GM23338 (cell line): ENCODE measurements around the gene TARP.

Experiments
- ATAC-seq: fragments of 200-7000 bp; cut with Tn5 transposase; 3 replicates; pipeline ENCODE4 v1.9.1; 2020
- DNase-seq: peaks from one replicate; pipeline ENCODE4 v3.0.0-alpha.2; 2015; ENCODE audit warnings: low spot score
- H2AFZ ChIP-seq: fragments of 200-600 bp; sonication (generic); 2 replicates; pipeline ENCODE4 v1.8.0; 2016; ENCODE audit warnings: antibody characterized with exemption, mild to moderate bottlenecking, moderate library complexity
- H3F3A ChIP-seq: fragments of 200-600 bp; sonication (generic); replicated peaks from 2 replicates; pipeline ENCODE4 v1.8.0; 2017; ENCODE audit warnings: antibody characterized with exemption, mixed run types, low read depth
- H3K27ac ChIP-seq: fragments of 200-600 bp; sonication (generic); 2 replicates; pipeline ENCODE4 v1.6.1; 2016; ENCODE audit warnings: low read depth
- H3K27me3 ChIP-seq: fragments of 200-600 bp; sonication (generic); 2 replicates; pipeline ENCODE4 v1.8.0; 2016; ENCODE audit warnings: mild to moderate bottlenecking, mixed run types, moderate library complexity; ENCODE audit not compliant: insufficient read depth
- H3K36me3 ChIP-seq: fragments of 200-600 bp; sonication (generic); 2 replicates; pipeline ENCODE4 v1.8.0; 2016; ENCODE audit warnings: mild to moderate bottlenecking; ENCODE audit not compliant: insufficient read depth
- H3K4me1 ChIP-seq: fragments of 200-600 bp; sonication (generic); 2 replicates; pipeline ENCODE4 v1.8.0; 2016; ENCODE audit warnings: mild to moderate bottlenecking, moderate library complexity; ENCODE audit not compliant: insufficient read depth
- H3K4me2 ChIP-seq: fragments of 200-600 bp; sonication (generic); 2 replicates; pipeline ENCODE4 v1.7.1; 2017; ENCODE audit warnings: mixed run types
- H3K4me3 ChIP-seq: fragments of 200-600 bp; sonication (generic); 2 replicates; pipeline ENCODE4 v1.6.1; 2016; ENCODE audit warnings: mixed run types
- H3K79me2 ChIP-seq: fragments of 200-600 bp; sonication (generic); replicated peaks from 2 replicates; pipeline ENCODE4 v1.8.0; 2017; ENCODE audit warnings: mild to moderate bottlenecking; ENCODE audit not compliant: insufficient read depth
- H3K9me2 ChIP-seq: fragments of 200-600 bp; sonication (generic); 2 replicates; pipeline ENCODE4 v1.8.0; 2017; ENCODE audit not compliant: insufficient read depth
- H4K20me1 ChIP-seq: fragments of 200-600 bp; sonication (generic); replicated peaks from 2 replicates; pipeline ENCODE4 v1.8.0; 2017; ENCODE audit warnings: mild to moderate bottlenecking; ENCODE audit not compliant: insufficient read depth
- H3K27ac Mint-ChIP-seq: 2 replicates; pipeline ENCODE4 v1.8.0; 2020; ENCODE audit warnings: inconsistent platforms, mild to moderate bottlenecking, moderate library complexity, mixed read lengths
- H3K27me3 Mint-ChIP-seq: 3 replicates; pipeline ENCODE4 v1.8.0; 2022; ENCODE audit warnings: low read depth, mild to moderate bottlenecking, moderate library complexity, mixed read lengths, inconsistent platforms; ENCODE audit not compliant: insufficient read depth, poor library complexity
- H3K36me3 Mint-ChIP-seq: 3 replicates; pipeline ENCODE4 v1.8.0; 2021; ENCODE audit warnings: low read depth, mild to moderate bottlenecking, inconsistent platforms, moderate library complexity, mixed read lengths
- H3K4me1 Mint-ChIP-seq: 3 replicates; pipeline ENCODE4 v1.8.0; 2020; ENCODE audit warnings: mild to moderate bottlenecking, inconsistent platforms, mixed read lengths
- H3K4me3 Mint-ChIP-seq: 3 replicates; pipeline ENCODE4 v1.8.0; 2021; ENCODE audit warnings: moderate library complexity, mild to moderate bottlenecking, inconsistent platforms, mixed read lengths
- H3K9me3 Mint-ChIP-seq: 3 replicates; pipeline ENCODE4 v1.8.0; 2020; ENCODE audit warnings: moderate library complexity, mild to moderate bottlenecking, inconsistent platforms, mixed read lengths
- CREB1 ChIP-seq: fragments of 250-450 bp; sonication (Bioruptor Pico); IDR thresholded peaks from 2 replicates; pipeline ENCODE4 v1.5.0; 2020; ENCODE audit warnings: low read depth, mild to moderate bottlenecking, moderate library complexity
- CTCF ChIP-seq, 2 experiments: fragments of 200-600 bp in 1 of 2; sonication (generic) in 1 of 2; conservative IDR thresholded peaks; 2 replicates each; pipeline versions ENCODE4 v1.5.1 to v1.6.1; 2016 to 2017; ENCODE audit warnings: antibody characterized with exemption in 2 of 2, low read depth in 2 of 2, mild to moderate bottlenecking in 2 of 2, moderate library complexity in 1 of 2
- ETS1 ChIP-seq: IDR thresholded peaks from 2 replicates; pipeline ENCODE4 v1.6.1; 2016; ENCODE audit warnings: antibody characterized with exemption
- EZH2 ChIP-seq: fragments of 200-600 bp; sonication (generic); IDR thresholded peaks from one replicate; pipeline ENCODE4 v1.8.0; 2017; ENCODE audit warnings: antibody characterized with exemption, mild to moderate bottlenecking, low read depth; ENCODE audit not compliant: unreplicated experiment
- EZH2phosphoT487 ChIP-seq: fragments of 200-600 bp; sonication (generic); IDR thresholded peaks from one replicate; pipeline ENCODE4 v1.8.1; 2018; ENCODE audit warnings: antibody characterized with exemption; ENCODE audit not compliant: unreplicated experiment
- JUNB ChIP-seq: IDR thresholded peaks from one replicate; pipeline ENCODE4 v1.6.1; 2016; ENCODE audit warnings: antibody characterized with exemption; ENCODE audit not compliant: unreplicated experiment
- NANOG ChIP-seq: IDR thresholded peaks from 2 replicates; pipeline ENCODE4 v1.6.1; 2016; ENCODE audit warnings: antibody characterized with exemption, borderline replicate concordance
- POLR2AphosphoS5 ChIP-seq: IDR thresholded peaks from 2 replicates; pipeline ENCODE4 v1.6.1; 2016; ENCODE audit warnings: antibody characterized with exemption, low read depth
- REST ChIP-seq: IDR thresholded peaks from one replicate; pipeline ENCODE4 v1.6.1; 2018; ENCODE audit warnings: antibody characterized with exemption; ENCODE audit not compliant: unreplicated experiment
- STAT1 ChIP-seq: IDR thresholded peaks from one replicate; pipeline ENCODE4 v1.6.1; 2016; ENCODE audit warnings: antibody characterized with exemption; ENCODE audit not compliant: unreplicated experiment
- ZNF114 ChIP-seq: fragments of 250-450 bp; sonication (Bioruptor Pico); IDR thresholded peaks from 2 replicates; pipeline ENCODE4 v1.5.0; 2020; ENCODE audit warnings: mild to moderate bottlenecking, moderate library complexity
- ZNF331 ChIP-seq: fragments of 250-450 bp; sonication (Bioruptor Pico); IDR thresholded peaks from 2 replicates; pipeline ENCODE4 v1.5.0; 2020; ENCODE audit warnings: low read depth, mild to moderate bottlenecking, moderate library complexity
- ZNF462 ChIP-seq: fragments of 250-450 bp; sonication (Bioruptor Pico); IDR thresholded peaks from 2 replicates; pipeline ENCODE4 v1.5.0; 2020; ENCODE audit warnings: mild to moderate bottlenecking, moderate library complexity

Gene TARP

GRCh38 chr7:38282081-38282480, 8.6 kb upstream of the TARP start (continued):
- no peak for TF ChIP-seq ZNF331 (CRISPR knock-in tag)
- no peak for TF ChIP-seq POLR2AphosphoS5
- TF ChIP-seq NANOG: no peak
- TF ChIP-seq CREB1 (CRISPR knock-in tag): no peak

GRCh38 chr7:38281266-38281665, 7.8 kb upstream of the TARP start:
- Histone ChIP-seq H2AFZ (no peak overlapping the region), H3K27ac (no peak overlapping the region), H4K20me1 (no peaks in the 10 kb centered on the region), H3K4me3 (no peak overlapping the region), H3F3A (no peaks in the 10 kb centered on the region), H3K4me2 (no peak overlapping the region), H3K9me2 (0 out of 2 replicates have a peak, but pooled peaks cover 4% of the 10 kb centered on the region), H3K27me3 (no peaks in the 10 kb centered on the region), H3K79me2 (no peaks in the 10 kb centered on the region), H3K36me3 (no peaks in the 10 kb centered on the region), H3K4me1 (peaks cover 3% of the 10 kb centered on the region; the same call in 1 of the 2 replicates)
- no peak for TF ChIP-seq ETS1
- no peak for TF ChIP-seq EZH2phosphoT487
- TF ChIP-seq JUNB: no peak
- TF ChIP-seq STAT1: no peak
- TF ChIP-seq POLR2AphosphoS5: no peak
- no peak for TF ChIP-seq ZNF331 (CRISPR knock-in tag)
- no peak for TF ChIP-seq NANOG
- no peak for TF ChIP-seq EZH2
- TF ChIP-seq ZNF462 (CRISPR knock-in tag): no peak
- no peak for TF ChIP-seq CREB1 (CRISPR knock-in tag)
- no peak for TF ChIP-seq CTCF (conservative IDR thresholded peaks at IDR 0.05; ENCODE audit: low read depth in 2 of 2)
- TF ChIP-seq ZNF114 (CRISPR knock-in tag): no peak
- no peak for TF ChIP-seq REST
- H3K4me1 Mint-ChIP-seq: peaks cover 13% of the 10 kb centered on the region; the same call in 2 of the 3 replicates
- DNase-seq (no peak), ATAC-seq (no peak)
- no peaks in the 10 kb centered on the region for H3K36me3 Mint-ChIP-seq
- H3K4me3 Mint-ChIP-seq: no peak overlapping the region
- H3K27ac Mint-ChIP-seq: no peak overlapping the region
- no peaks in the 10 kb centered on the region for H3K9me3 Mint-ChIP-seq
- H3K27me3 Mint-ChIP-seq: no peaks in the 10 kb centered on the region
